Prostate gland (tissue), 2 donors: ENCODE data around the gene INAFM1.

ENCODE experiments used
- CTCF ChIP-seq, 4 experiments: fragments of 200-600 bp in 2 of 4; fragments of 450-650 bp in 2 of 4; sonication (generic) in 2 of 4; IDR thresholded peaks; 1 replicate in 3 of 4; 2 replicates in 1 of 4; pipeline ENCODE4 v1.5.1; 2016 to 2019; ENCODE audit warnings: antibody characterized with exemption in 4 of 4, mild to moderate bottlenecking in 2 of 4, moderate library complexity in 2 of 4
- POLR2A ChIP-seq: fragments of 450-650 bp; IDR thresholded peaks from one replicate; pipeline ENCODE4 v1.6.1; 2016; ENCODE audit warnings: antibody characterized with exemption, mild to moderate bottlenecking
- POLR2AphosphoS5 ChIP-seq: sonication (generic); formaldehyde crosslinking; IDR thresholded peaks from one replicate; pipeline ENCODE4 v1.6.1; 2017; ENCODE audit warnings: antibody characterized with exemption

GRCh38 chr19:47228168-47228936 is 46.3 kb upstream of the INAFM1 start:
- TF ChIP-seq POLR2A (no peak), POLR2AphosphoS5 (no peak), CTCF (IDR thresholded peaks at IDR 0.05) (no peak)
